T1000 (cell line): ENCODE data around the gene ANKRD28.
"Not testable (repeated sequence)": the region's sequence is repeated elsewhere in the genome, so short reads cannot be mapped to it uniquely, and the experiment has no call there.

Experiments
- DNase-seq: peaks from one replicate; lab custom pipeline; 2025; ENCODE audit warnings: mixed read lengths; lab: John Stamatoyannopoulos, UW

Gene ANKRD28

DNA sequence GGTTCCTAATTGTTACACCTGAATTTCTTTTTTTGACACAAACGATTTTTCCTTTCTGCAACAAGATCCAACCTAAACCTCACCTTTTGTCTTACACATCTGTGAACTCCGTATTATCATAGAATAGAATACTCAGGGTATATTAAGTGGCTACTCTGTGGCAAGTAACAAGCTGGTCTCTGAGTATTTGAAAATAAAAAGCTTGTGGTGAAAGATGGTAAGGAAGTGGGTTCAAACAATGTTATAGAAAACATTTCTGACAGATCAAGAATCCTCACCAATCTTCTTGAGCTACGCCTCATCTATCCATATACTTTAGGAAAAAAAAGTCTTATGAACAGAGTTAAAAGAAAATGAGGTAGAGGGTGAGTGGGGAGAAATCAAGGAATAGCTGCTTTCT lies 3.5 kb upstream of the ANKRD28 start:
- no peak for DNase-seq

DNA sequence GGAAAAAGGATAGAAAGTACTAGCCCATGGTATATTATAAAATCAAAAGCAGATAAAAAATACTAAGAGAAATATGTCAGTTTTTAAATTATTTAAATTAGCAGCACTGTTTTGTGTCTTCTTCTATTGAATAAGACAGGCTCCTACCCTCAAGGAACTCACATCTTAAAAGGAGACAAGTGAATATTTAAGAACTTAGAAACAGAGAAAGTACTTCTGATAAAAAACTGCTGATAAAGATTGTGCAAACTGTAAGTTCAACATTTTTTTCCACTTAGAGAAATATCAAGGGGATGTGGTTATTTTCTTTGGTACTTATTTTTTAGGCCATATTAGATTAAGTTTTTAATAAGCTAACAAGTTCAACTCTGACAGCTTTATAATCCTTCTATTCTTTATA lies 3.0 kb upstream of the ANKRD28 start:
- DNase-seq = no peak

DNA sequence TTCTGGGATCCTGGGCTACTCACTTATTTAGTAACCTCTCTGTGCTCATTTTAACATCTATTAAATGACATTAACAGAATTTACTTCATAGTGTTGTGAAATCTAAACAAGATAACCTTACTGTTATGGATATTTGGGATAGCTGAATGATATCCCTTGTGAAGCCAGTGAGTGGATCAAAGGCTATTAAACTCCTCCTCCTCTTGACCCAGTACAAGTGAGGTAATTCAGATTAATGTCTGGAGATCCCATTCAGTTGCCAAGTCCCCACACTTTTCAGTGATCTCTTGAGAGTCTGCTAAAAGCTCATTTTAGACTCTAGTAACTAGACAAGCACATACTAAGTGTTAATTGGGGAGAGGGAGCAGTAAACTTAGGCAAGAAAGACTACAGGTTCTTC lies 2.5 kb upstream of the ANKRD28 start:
- DNase-seq = no peak

DNA sequence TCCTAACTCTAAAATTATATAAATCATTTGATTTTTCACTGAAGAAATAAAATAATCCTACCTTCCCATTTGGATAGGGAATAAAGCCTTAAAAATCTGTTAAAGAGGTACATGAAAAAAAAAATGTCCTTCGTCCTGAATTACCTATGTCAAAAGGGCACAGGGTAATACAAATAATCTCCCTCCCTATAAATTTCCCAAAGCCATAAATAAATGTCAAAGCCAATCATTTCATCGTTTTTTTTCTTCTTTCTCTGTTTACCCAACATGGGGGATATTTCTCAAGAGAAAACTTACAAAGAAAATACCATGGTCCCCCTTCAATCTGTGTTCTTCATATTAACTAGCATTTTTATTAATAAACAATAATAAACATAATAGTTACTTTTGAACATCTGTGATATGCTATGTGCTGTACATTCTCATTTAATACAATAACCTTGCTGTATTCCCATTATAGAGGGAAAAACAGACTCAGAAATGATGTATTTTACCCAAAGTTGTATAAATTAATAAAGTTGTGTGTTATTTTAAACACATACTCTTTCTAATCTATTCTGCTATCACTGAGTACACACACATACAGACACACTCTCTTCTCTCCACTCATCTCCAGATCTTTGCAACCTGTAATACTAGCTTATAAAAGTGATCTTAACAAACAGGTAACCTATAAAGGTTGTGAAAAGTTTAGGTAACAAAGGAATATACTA lies 910 bp upstream of the ANKRD28 start:
- no peak for DNase-seq

DNA sequence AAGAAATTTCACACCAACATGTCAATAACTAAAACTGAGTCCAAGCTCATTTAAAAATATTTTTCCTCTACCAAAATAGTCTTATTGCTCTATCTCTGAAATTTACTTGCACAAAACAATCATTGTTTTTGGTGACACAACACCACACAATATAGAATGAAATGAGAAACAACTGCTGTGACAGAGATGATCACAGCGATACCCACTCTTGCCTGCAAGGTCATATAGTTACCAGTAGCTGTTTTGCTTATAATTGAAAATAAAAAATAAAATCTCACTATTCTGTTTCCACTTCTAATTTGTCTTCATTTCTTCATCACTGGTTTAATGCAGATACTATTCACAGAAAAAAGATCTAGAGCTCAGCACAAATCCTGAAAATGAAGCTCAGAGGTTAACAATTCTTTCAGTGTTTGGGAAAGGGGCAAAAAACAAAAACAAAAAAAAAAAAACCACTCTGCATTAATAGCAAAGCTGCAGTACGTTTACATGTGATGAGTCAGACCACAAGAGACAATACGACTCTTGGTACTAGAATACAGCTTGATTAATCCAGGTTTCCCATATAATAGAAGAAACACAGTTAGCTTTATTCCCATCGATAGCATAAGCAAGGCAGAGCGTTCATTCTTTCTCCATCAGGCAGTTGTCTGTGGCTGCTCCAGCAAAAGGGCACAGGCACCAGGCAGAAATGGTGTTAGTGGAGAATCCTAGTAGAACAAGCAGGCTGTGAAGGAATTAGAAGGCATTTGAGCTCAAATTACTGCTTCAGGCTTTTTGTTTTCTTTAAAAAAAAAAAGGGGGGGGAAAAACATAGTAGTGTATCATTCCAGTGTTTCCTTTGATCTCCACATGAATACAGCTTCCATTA lies 773 bp downstream of the ANKRD28 start:
- DNase-seq = peak; percentile 24

DNA sequence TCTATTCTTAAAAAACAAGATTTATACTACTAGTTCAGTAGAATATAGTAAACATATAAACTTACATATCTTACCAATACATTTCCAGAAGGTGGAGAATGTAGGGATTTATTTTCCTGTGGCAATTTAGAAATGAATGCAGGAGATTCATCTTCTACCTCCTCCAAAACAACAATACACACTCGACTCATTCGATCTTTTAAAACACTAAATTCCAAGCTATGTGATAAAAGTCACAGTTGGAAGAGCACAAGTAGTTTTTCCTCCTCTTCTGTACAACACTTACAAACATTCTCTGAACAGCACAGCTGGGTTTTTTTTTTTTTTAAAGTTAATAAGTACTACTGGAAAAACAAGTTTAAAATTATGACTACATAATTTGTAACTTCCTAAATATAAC lies 1.4 kb downstream of the ANKRD28 start:
- DNase-seq = no peak

DNA sequence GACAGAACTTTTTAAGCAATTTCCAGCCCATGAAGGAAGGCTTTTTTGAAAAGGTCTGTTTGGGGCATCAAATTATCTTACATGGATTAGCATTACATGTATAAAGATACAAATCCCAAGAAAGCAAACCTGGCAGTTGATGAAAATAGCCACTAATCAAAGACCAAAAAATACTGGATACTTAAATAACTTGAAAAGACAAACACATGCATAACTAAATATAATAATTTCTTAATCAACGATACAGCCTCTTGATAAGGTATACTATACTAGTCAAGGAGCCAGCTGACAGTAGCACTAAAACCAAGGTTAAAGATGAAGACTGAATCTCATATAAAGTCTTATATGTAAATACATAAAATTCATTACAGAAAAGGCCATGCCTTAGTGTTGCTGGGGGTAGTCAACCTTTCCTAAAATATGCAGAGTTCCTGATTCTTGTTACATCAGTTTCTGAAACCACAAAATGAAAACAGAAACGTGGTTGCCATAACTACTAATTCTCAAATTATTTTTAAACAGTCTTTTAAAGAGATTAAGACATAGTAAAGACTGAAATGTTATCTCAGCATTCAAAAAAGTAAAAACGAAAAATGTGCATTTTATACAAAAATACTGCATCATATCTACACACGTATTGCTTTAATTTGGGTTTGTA lies 2.0 kb downstream of the ANKRD28 start:
- no peak for DNase-seq

DNA sequence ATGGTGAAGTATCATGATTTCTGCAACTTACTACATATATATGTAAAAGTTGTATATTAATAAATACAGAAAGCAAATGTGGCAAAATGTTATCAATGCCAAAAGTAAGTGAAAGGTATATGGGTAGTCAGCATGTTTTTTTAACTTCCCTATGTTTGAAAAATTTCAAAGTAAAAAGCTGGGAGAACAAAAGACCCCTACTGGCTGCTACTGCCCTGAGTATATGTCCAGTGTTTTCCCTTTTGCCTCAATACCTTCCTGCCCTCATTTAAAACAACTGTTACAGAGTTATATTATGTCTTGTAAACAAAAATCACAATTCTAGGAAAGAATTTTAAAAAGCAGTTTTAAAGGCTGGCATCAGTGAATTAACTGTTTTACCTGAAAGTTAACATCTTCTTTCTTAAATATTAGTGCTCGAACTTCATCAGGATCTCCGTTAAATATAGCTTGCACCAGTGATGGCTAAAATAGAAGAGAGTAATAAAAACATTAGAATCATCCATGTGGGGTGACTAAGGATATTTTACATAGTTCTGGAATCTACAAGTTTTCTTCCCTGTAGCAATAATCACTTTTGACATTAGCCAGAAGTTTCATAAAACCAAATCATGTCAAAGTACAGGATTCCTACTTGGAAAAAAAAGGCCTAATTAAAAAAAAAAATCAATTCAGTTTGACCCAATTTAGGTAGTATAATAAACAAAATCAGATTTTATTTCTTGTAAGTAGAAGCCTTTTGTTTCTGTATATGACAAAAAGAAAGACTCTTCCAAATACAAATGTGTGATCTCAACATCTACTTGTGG lies 2.7 kb downstream of the ANKRD28 start:
- DNase-seq = no peak

DNA sequence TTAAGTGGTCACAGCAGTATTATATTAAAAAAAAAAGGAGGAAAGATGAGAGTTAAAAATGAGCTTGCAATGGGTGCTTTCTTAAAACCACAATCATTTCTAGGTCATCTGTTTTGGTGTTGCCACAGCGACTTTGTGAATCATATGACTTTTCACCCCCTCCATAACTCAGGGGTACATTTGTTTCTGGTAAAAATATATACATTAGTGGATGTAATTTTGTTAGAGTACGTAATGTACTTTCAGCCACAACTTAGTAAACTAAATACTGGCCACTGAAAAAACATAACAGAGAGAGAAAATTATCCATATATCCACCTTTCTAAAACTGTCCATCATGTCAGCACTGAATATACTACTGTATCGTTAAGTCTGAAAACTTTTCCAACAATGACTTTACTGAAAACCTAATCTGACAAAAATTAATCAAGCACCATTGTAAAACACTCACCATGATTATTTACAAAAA lies 3.4 kb downstream of the ANKRD28 start:
- no peak for DNase-seq

DNA sequence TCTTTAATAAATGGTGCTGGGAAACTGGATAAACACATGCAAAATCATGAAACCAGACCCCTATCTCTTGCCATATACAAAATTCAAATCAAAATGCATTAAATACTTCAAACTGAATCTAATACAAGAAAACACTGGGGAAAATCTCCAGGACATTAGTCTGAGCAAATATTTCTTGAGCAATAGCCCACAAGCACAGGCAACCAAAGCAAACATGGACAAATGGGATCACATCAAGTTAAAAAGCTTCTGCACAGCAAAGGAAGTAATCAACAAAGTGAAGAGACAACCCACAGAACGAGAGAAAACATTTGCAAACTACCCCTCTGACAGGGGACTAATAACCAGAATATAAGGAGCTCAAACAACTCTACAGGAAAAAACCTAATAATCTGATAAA lies 6.3 kb downstream of the ANKRD28 start:
- DNase-seq = no peak

DNA sequence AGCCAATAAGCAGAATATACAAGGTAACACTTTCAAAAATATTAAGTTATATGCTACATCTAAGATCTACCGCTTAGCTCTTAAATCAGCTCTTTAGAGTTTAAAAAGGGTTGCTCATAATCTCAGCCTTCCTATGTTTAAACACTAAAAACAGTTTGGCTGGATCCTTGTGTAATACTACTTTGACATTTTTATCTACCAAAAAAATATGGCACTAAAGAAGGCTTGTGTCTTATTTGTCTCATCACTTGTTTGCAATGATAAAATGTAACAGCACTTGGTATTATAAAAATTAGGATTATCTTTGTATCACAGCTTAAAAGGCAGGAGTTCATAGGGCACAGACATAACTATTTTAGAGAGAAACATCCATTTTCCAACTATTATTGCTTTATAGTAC lies 9.8 kb downstream of the ANKRD28 start:
- DNase-seq = no peak

DNA sequence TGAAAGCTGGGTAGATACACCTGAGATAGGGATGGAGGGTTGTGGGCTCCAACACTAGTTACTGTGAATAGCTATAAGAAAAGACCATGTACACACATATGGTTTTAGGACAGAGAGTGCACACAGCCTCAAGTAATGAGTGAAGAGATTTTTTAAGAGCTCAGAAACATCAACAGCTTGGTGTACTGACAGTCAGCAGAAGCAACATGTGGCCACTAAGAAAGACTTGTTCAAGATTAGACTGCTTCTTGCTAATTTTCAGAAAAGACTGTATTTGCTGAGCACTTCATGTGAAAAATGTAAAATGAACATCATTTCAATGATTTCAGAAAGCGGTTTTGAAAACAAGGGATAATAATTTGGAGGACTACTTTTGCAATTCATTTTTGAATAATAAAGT lies 10.3 kb downstream of the ANKRD28 start:
- no peak for DNase-seq

DNA sequence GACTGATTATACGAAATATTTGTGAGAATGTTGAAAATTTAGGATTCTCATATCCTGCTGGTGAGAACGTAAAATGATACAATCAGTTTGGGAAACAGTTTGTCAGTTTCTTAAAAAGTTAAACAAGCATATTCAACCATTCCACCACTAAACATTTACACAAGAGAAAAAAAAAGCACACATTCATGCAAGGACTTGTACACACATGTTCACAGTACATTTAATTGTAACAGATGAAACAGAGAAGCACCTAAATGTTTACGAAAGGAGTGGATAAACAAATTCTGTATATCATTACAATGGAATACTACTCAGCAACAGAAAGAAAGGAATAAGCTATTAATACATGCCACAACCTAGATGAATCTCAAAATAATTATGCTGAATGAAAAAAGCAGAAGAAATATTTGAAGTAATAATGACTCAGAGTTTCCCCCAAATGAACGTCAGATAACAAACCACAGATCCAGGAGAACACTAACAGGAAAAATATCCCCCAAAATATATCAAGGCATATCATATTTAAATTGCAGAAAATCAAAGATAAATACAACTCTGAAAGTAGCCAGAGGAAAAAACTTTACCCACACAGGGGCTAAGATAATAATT lies 14.3 kb downstream of the ANKRD28 start:
- DNase-seq = no peak

DNA sequence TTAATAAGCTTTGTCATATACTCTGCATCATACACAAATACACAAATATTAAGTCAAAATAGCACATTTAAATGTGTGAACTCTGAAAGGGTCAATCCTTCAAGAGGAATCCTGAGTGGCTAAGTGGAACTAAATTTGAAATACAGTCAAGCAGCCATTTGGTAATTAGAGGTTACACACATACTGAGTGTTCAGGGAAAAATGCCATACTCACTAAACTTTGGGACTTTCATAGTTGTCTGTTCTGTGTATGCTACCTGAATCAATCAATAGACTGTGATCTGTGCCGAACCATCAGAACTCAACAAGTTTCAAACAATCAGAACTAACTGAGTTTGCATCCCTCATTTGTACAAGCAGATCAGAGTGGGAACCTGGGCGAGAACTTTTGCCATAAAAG lies 15.3 kb downstream of the ANKRD28 start:
- DNase-seq = no peak

DNA sequence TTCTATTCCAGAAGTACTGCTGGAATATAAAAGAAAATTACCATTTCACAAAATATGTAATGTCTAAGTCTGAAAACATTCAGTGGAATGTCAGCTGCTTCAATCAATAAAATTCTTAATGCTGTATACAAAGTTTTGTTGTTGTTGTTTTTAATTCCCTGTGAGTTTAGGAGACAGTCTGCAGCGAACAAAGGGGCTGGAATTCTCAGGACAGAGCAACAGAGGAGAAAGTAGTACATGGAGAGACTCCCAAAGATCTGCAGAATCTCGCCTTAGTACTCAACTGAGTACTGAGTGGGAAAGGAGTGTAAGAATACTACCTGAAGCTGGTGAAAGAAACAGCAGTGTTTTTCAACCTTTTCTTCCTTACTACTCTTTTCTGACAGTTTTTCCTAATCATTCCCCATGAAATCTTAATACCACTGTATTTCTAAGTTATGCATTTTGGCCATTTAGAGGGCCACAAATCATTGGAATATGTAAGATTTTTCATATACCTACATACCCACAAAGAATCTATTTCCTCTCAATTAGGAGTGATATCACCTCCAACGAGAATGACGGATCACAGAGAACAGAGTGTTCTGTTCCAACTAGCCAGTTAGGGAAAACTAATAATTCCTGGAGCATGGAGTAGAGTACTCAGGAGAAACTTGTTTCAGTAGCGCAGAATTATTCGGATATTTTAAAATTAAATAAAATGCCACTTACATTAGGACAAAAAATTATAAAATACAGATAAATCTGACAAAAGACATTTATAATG lies 16.0 kb downstream of the ANKRD28 start:
- DNase-seq = no peak

DNA sequence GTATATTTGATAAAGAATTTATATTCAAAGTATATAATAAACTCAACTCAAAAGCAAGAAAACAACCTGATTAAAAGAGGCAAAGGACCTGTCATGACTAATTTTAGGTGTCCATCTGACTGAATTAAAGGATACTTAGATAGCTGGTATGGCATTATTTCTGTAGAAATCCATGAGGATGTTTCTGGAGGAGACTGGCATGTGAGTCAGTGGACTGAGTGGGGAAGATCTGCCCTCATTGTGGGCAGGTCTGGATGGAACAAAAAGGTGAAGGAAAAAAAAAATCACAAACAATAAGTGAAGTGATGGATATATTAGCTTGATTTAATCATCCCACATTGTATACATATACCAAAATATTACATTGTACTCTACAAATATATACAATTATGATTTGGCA lies 16.6 kb downstream of the ANKRD28 start:
- DNase-seq = no peak

DNA sequence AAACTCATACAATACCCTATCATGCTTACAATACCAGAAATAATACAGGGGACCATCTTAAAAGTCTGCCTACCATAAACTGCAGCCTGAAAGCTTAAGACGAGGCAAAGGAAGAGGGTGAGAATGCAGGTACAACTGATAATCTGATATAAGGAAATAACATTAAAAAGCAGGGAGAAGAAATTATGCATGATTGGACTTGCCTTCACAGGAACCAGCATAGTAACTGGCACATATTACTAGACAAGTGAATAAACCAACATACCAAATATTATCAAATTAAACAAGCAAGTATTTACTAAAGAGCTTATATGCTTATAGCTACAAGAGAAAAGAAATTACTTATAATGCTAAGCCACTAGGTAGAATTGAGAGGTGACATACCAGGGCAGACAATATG lies 18.7 kb downstream of the ANKRD28 start:
- DNase-seq = no peak

DNA sequence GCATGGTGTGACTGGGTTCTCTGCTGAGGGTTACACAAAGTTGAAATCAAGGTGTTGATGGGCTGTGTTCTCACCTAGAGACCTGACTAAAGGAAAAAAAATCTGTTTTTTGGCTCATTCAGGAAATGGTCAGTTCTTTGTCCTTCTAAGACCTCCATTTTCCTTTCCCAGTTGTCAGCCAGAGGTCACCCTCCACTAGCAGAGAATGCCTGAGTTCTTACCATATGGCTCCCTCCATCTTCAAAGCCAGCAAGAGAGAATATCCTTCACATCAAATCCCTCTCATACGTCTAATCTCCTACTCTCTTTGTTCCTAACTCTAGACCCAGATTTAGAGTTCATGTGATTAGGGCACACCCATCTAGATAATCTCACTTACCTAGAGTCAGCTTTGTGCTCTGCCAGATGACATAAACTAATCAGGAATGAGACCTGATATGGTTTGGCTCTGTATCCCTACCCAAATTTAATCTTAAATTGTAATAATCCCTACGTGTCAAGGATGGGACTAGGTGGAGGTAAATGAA lies 19.4 kb downstream of the ANKRD28 start:
- no peak for DNase-seq

DNA sequence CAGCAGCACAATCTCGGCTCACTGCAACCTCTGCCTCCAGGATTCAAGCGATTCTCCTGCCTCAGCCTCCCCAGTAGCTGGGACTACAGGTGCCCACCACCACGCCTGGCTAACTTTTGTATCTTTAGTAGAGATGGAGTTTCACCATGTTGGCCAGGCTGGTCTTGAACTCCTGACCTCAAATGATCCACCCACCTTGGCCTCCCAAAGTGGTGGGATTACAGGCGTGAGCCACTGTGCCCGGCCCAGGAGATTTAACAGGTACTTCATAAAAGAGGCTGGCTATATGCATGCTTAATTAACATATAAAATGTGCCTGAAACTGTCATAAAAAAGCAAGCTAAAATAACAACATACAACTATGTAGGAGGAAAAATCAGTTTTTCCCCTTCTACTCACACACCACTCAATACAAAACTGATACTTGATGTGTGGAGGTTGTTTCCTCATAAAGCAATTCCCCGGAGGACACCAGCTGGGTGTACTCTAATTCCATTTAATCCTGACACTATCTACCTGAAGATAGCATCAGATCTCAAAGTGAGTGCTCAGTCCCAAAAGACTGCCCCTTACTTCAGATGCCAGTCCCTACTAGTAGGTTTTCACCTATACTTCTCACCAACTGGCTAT lies 22.7 kb downstream of the ANKRD28 start:
- not testable (repeated sequence) for DNase-seq

DNA sequence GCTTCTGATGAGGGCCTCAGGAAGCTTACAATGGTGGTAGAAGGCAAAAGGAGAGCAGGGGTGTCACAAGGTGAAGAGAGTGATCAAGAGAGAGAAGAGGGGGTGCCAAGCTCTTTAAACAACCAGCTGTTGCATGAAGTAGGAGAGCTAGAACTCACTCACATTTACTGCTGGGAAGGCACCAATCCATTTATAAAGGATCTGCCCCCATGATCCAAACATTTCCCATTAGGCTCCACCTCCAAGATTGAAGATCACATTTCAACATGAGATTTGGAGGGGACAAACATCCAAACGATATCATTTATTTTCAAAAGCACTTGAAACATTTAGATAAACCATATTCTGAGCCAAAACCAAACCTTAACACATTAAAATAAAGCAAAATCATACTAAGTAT lies 26.3 kb downstream of the ANKRD28 start:
- no peak for DNase-seq
